GM21786 (cell line): ENCODE measurements around the gene PSMD3.
"Not testable (repeated sequence)": the region's sequence is repeated elsewhere in the genome, so short reads cannot be mapped to it uniquely, and the experiment has no call there.

Source experiments
- ATAC-seq: cut with Tn5 transposase; IDR thresholded peaks from one replicate; pipeline ENCODE4 v1.9.1; 2021; ENCODE audit not compliant: unreplicated experiment

PSMD3 gene

DNA sequence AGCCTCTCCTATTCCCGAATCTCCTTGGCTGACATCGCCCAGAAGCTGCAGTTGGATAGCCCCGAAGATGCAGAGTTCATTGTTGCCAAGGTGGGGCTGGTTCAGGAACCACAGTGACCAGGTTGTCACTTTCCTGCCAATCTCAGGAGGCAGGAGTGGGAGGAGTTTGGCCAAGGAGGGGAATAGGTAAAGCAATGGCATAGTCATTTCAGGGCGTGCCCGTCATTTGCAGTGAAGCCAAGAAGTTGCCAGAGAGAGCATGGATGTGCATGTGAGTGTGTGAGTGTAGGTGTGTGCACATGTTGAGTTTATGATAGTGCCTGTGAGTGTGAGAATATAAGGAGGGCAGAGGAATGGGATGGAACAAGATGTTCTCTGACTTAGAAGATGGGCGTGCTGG lies 14.8 kb downstream of the PSMD3 start:
- ATAC-seq, result no peak

DNA sequence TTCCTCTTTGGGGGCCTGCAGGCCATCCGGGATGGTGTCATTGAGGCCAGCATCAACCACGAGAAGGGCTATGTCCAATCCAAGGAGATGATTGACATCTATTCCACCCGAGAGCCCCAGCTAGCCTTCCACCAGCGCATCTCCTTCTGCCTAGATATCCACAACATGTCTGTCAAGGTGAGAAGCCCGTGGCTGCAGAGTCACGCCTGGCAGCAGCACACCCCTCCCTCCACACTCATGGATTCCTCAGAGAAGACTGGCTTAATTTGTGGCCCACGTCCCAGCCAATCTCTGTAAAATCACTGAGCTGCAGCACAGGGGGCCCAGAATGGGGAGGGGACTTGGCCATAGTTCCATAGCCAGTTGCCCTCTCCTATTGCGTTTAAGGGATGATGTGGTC lies 15.6 kb downstream of the PSMD3 start:
- no peak for ATAC-seq

DNA sequence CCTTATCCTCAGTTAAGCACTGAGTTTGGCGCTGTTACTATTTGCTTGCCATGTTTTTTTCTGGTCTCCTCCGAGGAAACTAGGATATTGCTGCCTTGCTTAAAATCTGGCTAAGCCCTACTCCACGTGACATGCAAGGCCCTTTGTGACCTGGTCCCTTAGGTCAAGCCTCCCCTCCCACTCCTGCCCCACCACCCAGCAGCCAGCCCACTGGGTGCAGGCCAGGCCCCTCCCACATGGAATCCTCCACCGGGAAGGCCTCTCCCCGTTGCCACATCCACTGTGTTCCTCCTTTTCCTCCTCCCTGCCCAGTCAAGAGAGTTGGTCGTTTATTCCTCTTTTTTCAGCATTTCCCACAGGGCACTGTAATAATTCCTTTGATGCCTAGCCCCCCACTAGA lies 16.2 kb downstream of the PSMD3 start:
- no peak for ATAC-seq

DNA sequence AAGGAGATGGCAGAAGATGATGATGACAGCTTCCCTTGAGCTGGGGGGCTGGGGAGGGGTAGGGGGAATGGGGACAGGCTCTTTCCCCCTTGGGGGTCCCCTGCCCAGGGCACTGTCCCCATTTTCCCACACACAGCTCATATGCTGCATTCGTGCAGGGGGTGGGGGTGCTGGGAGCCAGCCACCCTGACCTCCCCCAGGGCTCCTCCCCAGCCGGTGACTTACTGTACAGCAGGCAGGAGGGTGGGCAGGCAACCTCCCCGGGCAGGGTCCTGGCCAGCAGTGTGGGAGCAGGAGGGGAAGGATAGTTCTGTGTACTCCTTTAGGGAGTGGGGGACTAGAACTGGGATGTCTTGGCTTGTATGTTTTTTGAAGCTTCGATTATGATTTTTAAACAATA lies 16.9 kb downstream of the PSMD3 start:
- no peak for ATAC-seq

DNA sequence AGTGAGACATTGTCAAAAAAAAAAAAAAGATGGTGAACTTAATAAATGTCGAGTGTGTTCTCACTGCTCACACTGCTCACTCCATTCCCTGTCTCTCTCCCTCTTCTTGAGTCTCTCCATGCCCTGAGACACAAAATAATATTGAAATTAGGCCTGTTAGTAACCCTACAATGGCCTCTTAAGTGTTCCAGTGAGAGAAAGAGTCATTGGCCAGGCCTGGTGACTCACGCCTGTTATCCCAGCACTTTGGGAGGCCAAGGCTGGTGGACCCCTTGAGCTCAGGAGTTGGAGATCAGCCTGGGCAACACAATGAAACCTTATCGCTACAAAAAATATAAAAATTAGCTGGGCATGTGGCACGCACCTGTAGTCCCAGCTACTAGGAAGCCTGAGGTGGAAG lies 18.5 kb downstream of the PSMD3 start:
- ATAC-seq, result no peak

DNA sequence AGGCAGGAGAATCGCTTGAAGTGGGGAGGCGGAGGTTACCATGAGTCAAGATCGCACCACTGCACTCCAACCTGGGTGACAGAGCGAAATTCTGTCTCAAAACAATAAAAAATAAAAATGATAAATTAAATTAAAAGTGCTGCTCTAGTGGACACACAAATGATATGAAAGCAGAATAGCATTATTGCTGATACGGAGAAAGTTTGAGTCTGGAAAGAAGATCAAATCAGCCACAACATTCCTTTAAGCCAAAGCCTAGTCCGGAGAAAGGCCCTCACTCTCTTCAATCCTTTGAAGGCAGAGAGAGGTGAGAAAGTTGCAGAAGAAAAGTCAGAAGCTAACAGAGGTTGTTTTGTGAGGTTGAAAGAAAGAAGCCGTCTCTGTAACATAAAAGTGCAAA lies 19.6 kb downstream of the PSMD3 start:
- no peak for ATAC-seq

DNA sequence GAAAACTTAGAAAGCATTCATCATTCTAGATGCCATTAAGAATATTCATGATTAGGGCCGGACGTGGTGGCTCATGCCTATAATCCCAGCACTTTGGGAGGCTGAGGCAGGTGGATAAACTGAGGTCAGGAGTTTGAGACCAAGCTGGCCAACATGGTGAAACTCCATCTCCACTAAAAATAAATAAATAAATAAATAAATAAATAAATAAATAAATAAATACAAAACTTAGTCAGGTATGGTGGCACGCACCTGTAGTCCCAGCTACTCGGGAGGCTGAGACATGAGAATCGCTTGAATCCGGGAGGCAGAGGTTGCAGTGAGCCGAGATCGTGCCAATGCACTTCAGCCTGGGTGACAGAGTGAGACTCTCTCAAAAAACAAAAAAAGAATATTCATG lies 20.7 kb downstream of the PSMD3 start:
- not testable (repeated sequence) for ATAC-seq

DNA sequence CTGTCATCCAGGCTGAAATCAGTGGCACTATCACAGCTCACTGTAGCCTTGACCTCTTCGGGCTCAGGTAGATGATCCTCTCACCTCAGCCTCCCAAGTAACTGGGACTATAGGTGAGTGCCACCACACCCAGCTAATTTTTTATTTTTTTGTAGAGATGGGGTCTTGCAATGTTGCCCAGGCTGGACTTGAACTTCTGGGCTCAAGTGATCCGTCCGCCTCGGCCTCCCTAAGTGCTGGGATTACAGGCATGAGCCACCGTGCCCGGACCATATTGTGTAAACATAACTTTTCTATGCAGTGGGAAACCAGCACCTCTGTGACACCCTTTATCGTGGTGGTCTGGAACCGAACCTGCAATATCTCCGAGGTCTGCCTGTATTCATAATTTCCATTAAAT lies 23.5 kb downstream of the PSMD3 start:
- ATAC-seq, result no peak

DNA sequence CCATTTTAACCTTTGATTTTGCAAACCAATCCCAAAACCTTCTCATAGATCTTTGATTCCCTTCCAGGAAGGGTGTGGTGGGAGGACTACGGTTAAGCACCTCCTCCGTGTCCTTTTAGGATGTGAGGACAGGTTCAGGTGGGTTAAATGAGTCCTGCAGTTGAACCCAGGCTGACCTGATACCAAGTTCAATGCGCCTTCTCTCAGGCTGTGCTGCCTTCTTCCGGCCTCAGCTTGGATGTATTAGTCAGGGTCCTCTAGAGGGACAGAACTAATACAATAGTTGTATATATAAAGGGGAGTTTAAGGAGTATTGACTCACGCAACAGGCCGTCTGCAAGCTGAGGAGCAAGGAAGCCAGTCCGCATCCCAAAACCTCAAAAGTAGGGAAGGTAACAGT lies 24.1 kb downstream of the PSMD3 start:
- ATAC-seq, result no peak

DNA sequence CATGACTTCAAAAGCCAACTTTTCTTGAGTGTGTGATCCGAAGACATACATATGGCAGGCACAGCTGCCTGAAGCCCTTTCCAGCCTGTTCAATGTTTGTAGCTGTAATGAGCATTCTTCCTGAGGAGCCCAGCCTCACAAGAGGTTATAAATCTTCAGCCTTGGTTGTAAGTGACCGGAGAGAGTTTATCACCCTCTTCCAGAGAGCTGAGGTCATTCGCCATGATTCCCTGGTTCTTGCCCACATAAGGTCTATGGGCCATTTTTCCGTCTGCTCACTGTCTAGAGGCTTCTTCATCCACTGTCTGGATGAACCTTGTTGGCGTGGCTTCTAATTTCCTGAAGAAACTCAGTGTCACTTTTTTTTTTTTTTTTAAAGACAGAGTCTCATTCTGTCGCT lies 24.9 kb downstream of the PSMD3 start:
- ATAC-seq, result no peak

DNA sequence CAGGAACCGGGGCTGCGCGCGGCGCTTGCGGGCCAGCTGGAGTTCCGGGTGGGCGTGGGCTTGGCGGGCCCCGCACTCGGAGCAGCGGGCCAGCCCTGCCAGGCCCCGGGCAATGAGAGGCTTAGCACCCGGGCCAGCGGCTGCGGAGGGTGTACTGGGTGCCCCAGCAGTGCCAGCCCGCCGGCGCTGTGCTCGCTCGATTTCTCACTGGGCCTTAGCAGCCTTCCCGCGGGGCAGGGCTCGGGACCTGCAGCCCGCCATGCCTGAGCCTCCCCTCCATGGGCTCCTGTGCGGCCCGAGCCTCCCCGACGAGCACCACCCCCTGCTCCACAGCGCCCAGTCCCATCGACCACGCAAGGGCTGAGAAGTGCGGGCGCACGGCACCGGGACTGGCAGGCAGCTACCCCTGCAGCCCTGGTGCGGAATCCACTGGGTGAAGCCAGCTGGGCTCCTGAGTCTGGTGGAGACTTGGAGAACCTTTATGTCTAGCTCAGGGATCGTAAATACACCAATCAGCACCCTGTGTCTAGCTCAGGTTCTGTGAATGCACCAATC lies 30.4 kb downstream of the PSMD3 start:
- not testable (repeated sequence) for ATAC-seq

DNA sequence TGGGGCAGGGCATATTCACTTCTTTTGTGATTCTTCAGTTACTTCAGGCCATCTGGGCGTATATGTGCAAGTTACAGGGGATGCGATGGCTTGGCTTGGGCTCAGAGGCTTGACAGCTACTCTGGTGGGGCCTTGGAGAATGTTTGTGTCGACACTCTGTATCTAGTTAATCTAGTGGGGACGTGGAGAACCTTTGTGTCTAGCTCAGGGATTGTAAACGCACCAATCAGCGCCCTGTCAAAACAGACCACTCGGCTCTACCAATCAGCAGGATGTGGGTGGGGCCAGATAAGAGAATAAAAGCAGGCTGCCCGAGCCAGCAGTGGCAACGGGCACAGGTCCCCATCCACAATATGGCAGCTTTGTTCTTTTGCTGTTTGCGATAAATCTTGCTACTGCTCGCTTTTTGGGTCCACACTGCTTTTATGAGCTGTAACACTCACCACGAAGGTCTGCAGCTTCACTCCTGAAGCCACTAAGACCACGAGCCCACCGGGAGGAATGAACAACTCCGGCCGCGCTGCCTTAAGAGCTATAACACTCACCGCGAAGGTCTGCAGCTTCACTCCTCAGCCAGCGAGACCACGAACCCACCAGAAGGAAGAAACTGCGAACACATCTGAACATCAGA lies 31.5 kb downstream of the PSMD3 start:
- not testable (repeated sequence) for ATAC-seq

DNA sequence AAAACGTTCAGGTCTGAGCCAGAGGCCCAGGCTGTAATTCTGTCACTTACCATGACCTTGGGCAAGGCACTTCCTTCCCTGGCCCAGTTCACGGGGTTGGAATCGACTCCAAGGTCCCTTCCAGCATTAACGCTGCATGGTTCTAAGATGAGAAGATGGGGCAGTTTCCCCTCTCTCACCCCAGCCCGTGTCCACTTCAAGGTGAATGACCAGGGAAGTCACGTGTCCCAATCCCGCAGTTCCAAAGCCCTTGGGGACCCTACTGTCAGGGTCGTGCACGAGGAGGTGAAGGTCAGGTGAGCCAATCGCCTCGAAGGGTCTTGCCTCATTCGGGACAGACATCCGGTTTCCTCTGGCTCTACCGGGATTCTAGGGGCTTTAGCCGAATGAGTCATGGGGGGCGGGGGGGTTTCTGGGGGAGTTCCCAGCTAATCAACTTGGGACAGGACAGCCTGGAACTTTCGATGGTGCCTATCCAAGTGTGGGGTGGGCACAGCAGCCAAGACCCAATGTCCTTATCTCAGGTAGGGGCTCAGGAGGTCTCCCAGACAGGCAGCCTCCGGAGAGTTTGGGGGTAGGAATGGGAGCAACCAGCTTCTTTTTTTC lies 33.9 kb downstream of the PSMD3 start:
- no peak for ATAC-seq

DNA sequence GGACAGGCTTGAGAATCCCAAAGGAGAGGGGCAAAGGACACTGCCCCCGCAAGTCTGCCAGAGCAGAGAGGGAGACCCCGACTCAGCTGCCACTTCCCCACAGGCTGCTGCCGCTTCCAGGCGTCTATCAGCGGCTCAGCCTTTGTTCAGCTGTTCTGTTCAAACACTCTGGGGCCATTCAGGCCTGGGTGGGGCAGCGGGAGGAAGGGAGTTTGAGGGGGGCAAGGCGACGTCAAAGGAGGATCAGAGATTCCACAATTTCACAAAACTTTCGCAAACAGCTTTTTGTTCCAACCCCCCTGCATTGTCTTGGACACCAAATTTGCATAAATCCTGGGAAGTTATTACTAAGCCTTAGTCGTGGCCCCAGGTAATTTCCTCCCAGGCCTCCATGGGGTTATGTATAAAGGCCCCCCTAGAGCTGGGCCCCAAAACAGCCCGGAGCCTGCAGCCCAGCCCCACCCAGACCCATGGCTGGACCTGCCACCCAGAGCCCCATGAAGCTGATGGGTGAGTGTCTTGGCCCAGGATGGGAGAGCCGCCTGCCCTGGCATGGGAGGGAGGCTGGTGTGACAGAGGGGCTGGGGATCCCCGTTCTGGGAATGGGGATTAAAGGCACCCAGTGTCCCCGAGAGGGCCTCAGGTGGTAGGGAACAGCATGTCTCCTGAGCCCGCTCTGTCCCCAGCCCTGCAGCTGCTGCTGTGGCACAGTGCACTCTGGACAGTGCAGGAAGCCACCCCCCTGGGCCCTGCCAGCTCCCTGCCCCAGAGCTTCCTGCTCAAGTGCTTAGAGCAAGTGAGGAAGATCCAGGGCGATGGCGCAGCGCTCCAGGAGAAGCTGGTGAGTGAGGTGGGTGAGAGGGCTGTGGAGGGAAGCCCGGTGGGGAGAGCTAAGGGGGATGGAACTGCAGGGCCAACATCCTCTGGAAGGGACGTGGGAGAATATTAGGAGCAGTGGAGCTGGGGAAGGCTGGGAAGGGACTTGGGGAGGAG lies 34.7 kb downstream of the PSMD3 start, which contains the start of gene CSF3:
Gene CSF3 (plus strand): TSS at position 436 of the 993 bp plus-strand sequence. CDS start 35 bp downstream, at position 471.
- no peak for ATAC-seq

DNA sequence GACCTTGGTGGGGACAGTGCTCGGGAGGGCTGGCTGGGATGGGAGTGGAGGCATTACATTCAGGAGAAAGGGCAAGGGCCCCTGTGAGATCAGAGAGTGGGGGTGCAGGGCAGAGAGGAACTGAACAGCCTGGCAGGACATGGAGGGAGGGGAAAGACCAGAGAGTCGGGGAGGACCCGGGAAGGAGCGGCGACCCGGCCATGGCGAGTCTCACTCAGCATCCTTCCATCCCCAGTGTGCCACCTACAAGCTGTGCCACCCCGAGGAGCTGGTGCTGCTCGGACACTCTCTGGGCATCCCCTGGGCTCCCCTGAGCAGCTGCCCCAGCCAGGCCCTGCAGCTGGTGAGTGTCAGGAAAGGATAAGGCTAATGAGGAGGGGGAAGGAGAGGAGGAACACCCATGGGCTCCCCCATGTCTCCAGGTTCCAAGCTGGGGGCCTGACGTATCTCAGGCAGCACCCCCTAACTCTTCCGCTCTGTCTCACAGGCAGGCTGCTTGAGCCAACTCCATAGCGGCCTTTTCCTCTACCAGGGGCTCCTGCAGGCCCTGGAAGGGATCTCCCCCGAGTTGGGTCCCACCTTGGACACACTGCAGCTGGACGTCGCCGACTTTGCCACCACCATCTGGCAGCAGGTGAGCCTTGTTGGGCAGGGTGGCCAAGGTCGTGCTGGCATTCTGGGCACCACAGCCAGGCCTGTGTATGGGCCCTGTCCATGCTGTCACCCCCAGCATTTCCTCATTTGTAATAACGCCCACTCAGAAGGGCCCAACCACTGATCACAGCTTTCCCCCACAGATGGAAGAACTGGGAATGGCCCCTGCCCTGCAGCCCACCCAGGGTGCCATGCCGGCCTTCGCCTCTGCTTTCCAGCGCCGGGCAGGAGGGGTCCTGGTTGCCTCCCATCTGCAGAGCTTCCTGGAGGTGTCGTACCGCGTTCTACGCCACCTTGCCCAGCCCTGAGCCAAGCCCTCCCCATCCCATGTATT lies 35.7 kb downstream of the PSMD3 start:
- no peak for ATAC-seq

DNA sequence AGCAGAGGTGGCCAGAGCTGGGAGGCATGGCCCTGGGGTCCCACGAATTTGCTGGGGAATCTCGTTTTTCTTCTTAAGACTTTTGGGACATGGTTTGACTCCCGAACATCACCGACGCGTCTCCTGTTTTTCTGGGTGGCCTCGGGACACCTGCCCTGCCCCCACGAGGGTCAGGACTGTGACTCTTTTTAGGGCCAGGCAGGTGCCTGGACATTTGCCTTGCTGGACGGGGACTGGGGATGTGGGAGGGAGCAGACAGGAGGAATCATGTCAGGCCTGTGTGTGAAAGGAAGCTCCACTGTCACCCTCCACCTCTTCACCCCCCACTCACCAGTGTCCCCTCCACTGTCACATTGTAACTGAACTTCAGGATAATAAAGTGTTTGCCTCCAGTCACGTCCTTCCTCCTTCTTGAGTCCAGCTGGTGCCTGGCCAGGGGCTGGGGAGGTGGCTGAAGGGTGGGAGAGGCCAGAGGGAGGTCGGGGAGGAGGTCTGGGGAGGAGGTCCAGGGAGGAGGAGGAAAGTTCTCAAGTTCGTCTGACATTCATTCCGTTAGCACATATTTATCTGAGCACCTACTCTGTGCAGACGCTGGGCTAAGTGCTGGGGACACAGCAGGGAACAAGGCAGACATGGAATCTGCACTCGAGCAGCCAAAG lies 36.9 kb downstream of the PSMD3 start:
- no peak for ATAC-seq

DNA sequence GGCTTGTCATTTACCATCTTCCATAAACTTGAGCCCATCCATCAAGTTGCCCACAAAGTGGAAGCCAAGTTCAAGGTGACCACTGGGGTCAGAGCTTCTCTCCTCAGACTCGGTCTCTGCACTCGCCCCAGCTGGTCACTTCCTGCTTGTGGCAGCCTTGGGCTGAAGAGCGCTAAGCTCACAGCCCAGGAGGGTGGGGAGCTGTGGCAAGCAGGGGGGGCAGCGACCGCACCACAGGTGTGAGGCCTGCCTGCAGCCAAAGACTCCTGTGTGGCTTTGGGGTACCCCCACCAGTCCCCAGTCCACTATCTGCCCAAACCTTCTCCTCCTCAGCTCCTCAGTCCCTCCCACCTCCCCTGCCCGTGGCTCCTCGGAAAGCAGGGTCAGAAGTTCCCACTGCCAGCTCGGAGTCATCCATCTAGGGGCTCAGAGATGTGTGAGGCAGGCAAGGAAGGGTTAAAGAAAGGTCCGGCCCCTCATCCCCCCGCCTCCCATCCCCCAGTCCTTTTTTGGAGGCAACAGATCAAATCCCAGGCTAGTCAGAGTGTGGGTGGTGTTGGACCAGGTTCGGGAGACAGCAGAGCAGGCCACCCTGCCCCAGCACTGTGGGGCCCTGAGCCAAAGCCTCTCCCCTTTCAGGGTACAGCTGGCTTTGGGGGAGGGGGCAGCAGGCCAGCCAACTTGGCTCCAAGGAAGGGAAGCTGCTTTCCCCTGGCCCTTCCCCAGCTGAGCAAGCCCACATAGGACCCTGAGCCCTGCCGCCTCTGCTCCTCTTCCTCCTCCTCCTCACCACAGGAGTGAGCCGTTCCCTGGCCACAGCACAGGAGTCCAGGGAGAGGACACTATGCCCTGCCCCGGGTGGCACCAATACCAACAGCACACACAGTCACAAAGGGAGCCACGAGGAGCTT lies 37.9 kb downstream of the PSMD3 start:
- ATAC-seq, result no peak

DNA sequence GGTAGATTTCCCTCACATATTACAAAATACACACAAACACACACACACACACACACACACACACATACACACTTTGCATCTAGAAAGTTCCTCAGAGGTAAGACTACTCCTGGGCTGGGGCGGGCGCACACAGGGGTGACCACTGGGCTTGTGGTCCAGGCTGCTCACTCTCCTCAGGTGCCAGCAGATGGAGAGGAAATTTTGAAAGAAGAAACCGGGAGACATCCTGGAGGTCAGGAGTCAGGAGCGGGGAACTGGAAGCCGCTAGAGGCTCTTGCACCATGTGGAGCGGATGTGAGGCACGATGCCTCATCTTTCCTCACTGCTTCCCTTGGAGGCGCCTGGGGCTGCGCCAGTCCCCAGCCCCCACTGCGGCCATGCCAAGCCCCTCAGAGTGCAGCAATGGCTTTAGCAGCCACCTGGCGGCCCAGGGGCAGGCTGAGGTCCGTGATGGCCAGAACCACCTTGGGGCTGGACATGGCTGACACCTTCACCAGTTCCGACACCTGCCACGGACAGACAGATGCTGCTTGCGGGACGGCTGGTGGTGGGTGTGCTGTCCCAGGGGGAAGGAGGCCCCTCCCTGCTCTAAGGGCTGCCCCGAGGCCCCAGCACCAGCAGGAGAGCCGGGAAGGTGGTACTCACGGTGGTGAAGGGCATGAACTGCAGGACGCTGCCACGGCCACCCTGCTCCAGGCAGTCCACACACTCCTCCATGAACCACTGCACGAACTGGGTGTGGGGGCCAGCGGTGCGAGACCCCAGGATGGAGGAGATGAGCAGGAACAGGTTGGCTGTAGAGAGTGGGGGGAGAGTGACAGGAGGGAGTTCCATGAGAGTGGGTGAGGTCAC lies 38.8 kb downstream of the PSMD3 start:
- no peak for ATAC-seq
